GM21737 (cell line): ENCODE results near the gene SPOCK3.

Source experiments
- ATAC-seq: cut with Tn5 transposase; IDR thresholded peaks from one replicate; pipeline ENCODE4 v1.9.1; 2021; ENCODE audit warnings: mild to moderate bottlenecking, moderate library complexity; ENCODE audit not compliant: unreplicated experiment

SPOCK3 gene

GRCh38 chr4:167177925-167178324 is 56.4 kb downstream of the SPOCK3 start:
- no peak for ATAC-seq

DNA sequence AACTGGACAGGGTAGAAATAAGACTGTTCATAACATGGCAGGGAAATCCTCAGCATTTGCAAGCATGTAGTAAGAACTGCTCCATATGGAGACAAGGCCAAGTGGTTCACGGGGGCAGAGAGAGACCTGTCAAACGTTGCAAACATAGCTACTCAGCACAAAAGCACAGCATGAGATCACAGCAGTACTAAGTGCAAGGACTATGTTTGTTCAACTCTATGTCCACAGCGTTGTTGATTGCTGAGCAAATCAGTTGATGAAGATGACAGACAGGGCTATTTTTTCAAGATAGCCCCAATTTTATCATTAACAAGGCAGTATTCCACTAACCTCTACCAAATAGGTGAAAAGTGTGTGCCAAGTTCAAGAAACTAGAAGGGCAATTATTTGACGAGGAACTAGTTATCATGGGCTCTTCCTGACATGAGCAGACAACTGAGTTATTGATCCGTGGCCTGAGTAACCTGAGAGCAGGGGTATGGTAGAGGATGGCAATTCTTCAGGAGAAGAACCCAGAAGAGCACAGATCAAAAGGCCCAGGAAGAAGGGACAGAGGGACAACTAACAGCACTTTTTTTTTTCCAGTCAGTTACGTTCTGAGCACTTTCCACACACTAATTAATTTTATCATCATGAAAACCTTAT is 57.4 kb downstream of the SPOCK3 start:
- no peak for ATAC-seq

GRCh38 chr4:167171928-167172327 is 62.4 kb downstream of the SPOCK3 start:
- ATAC-seq: no peak

- no peak for ATAC-seq
Measured at GRCh38 chr4:167168611-167169010, 65.7 kb downstream of the SPOCK3 start.

- no peak for ATAC-seq
Measured at GRCh38 chr4:167150587-167150986, 83.7 kb downstream of the SPOCK3 start.

DNA sequence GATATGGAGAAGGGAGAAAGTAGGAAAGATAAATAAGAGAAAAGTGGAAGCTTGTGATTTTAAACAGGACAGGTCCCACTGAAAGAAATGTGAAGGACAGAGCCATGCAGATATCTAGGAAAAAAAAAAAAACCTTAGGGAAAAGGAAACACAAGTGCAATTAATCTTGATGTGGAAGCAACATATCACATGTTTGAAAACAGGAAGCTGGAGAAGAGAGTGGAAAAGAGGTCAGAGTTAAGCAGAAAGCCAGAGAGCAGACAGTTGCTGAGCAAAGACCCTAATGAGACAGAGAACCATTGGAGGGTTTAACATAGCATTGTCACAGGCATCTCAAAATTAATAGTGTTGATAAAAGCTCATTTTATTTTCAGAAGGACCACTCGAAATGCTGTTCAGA is 89.7 kb downstream of the SPOCK3 start:
- ATAC-seq: no peak

DNA sequence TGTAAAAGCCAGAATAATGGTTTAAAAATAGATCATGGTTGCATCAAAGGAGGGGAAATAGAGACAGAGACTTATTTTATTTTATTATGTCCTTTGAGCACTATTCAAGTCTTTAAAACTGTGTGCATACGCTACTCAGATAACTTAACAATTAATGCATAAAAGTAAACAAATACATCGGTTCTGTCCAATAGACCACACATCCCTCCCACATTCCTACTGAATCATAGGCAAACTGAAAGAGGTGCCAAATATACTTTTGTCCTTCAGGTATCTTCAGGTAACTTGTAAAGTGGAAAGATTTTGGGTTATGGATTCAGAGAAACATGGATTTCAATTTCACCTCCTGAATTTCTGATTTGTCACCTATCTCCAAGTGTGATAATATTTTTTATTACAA is 91.3 kb downstream of the SPOCK3 start:
- no peak for ATAC-seq

- no peak for ATAC-seq
Measured at GRCh38 chr4:167136270-167136669, 98.0 kb downstream of the SPOCK3 start.

DNA sequence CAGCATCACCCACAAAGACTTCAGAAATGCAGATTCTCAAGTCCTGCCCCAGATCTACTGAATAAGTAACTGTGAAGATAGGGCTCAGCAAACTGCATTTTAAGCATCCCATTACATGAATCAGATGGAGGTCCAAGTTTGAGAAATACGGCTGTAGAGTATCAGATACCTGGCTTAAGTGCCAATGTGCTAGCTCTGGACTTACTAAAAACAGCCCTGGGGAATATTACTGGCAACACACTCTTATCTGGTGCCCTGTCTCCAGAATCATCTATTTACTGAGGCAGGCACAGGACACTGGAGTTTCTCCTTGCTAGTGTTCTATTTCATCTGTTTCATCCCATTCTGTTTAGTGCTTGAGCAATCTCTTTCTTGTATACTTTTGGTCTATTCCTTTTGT is 105.1 kb downstream of the SPOCK3 start:
- ATAC-seq: no peak

GRCh38 chr4:167119392-167119791 is 114.9 kb downstream of the SPOCK3 start:
- ATAC-seq: no peak

DNA sequence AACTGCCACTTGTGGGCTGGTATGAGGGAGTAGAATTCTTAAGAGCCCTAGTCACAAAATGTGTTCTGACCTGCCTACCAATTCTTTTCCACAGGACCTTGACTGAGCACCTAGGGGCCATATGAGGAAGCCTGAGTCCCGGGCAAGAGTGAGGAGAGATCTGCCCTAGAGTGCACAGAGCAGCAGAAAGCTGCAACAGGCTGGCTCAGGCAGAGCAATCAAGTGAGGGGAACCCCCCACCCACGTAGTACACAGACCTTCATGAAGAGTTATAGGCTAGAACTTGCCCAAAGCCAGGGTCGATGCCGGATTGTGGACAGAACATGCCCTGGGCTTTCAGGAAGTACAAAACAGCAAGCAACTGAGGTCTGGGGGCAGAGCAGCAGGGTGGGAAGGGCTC is 117.0 kb downstream of the SPOCK3 start:
- no peak for ATAC-seq

GRCh38 chr4:167114416-167114971 is 119.8 kb downstream of the SPOCK3 start:
- no peak for ATAC-seq

DNA sequence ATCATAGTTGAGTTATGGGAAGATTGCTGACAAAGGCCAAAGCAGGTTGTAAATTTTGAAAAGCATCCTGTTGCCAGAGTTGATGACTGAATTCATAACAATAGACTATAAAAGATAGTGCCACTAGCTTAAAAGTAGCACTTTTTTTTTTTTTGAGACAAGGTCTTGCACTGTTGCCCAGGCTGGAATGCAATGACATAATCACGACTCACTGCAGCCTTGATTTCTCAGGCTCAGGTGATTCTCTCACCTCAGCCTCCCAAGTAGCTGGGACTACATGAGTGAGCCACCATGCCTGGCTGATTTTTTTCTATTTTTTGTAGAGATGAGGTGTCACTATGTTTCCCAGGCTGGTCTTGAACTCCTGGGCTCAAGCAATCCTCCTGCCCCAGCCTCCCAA is 122.7 kb downstream of the SPOCK3 start:
- no peak for ATAC-seq

- no peak for ATAC-seq
Measured at GRCh38 chr4:167111092-167111491, 123.2 kb downstream of the SPOCK3 start.

GRCh38 chr4:167109859-167110258 is 124.4 kb downstream of the SPOCK3 start:
- ATAC-seq: no peak

DNA sequence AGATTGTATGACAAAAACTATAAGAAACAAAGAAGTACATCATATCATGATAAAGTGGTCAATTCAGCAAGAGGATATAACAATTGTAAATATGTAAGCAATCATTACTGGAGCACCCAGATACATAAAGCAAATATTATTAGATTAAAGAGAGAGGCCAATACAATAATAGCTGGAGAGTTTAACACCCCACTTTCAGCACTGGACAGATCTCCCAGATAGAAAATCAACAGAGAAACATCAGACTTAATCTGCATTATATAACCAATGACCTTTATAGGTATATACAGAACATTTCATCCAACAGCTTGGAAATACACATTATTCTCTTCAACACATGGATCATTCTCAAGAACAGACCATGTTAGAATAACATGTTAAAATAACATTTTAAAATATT is 128.4 kb downstream of the SPOCK3 start:
- ATAC-seq: no peak

GRCh38 chr4:167102475-167102874 is 131.8 kb downstream of the SPOCK3 start:
- no peak for ATAC-seq

DNA sequence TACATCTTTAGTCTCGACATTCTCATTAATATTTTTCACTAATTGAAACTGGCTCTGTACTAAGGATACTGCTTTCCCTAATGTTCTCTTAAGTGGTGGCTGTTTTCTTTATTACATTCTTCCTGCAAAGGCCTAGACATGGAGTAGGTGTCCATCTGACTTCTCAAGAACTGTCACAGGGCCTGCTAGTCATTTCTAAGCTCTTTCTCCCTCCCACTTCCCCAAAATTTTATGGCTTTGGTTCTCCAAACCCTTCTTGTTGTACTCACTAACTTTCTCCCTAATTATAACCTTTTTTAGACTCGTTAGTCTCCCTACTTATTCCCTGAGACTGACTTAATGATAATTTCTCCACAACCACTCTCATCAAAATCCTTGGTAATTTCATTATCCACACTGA is 133.3 kb downstream of the SPOCK3 start:
- no peak for ATAC-seq

DNA sequence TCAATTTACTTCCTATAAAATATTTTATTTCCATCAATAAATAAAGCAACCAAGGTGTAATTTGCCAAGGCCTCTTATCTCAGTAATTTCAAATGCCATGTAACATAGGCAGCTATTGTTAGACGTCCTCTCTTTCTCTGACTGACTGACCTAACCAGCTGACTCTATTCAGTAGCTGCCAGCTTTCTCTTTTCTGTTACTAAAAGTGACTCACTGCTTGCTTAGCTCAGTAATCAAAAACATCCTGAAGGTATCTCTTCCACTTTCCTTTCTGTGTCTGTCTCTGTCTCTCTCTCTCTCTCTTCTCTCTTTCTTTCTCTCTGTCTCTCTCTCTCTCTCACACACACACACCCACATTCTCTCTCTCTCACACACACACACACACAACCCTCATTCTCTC is 134.2 kb downstream of the SPOCK3 start:
- no peak for ATAC-seq

DNA sequence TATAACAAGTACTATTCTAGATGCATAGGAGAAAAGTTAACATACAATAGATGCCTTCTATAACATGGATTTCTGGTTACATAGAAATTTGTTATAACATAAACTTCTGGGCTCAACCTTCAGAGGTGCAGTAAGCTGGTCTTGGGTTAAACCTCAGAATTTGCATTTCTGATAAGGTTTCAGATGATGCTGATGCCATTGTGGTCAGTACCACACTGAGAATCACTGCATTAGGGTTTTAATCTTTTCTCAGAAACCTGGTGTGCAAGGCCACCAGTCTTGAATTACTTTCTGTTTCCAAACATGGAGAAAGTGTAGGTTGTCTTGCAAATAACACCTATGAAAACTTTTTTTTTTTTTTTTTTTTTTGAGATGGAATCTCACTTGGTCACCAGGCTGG is 146.2 kb downstream of the SPOCK3 start:
- no peak for ATAC-seq

GRCh38 chr4:167084321-167084720 is 150.0 kb downstream of the SPOCK3 start:
- no peak for ATAC-seq

- ATAC-seq: no peak
Measured at GRCh38 chr4:167079762-167080161, 154.5 kb downstream of the SPOCK3 start.

DNA sequence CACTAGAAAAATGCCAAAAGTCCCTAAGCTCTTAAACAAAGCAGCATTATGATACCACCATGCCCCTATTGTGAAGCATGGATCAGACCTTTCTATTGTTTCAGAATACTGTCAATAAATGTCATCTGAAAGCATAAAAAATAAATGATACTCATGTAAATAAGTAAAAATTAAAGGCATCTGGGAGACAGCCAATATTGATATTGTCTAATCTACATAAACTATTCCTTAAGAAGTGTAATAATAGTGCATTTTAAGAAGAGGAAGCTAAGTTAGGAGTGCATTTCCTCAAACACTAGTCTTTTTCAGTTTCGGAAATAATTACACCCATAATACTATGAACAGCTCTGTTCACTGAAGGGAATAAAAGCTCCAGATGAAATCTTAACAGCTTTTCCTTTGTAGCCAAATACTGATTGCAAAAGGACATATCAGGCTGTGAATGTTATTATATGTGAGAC is 181.6 kb downstream of the SPOCK3 start:
- ATAC-seq: no peak
